Measurements from ENCODE around the gene VPS37B.

VPS37B gene

DNA sequence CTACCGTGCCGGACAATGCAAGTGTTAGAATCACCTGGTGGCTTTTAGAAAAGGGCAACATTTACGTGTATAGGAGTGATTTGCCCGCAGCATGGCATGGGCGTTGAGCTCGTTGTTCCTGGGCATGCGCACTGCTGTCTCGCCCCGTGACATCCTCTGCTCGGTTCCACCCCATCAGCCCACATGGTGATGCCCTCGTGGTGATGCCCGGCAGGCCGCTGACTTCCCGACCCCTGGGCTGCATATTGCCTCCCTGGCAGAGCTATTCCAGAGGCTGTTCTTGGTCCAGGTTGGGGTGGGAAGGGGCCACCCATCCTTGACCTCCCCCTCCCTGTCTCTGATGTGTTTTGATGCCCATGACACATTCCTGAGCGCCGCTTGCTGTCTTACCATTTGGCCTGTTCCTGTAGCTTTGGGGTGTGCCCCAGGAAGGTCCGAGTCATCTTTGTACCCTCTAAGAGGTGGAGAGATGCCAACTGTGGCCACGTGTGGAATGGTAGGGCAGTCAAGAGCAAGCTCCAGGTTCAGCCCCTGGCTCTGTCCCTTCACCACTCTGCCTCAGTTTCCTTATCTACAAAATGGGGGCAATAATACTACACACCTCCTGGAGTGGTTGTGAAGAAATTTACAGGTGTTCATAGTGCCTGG is 55.9 kb downstream of the VPS37B start:
- no peak for DNase-seq (ENCODE audit: low read depth)

GRCh38 chr12:122838841-122839240 is 57.1 kb downstream of the VPS37B start:
- no peak for DNase-seq (ENCODE audit: low read depth)

- DNase-seq (ENCODE audit: low read depth): no peak
Observed at GRCh38 chr12:122837306-122838265, 58.3 kb downstream of the VPS37B start.

- no peak for DNase-seq (ENCODE audit: low read depth)
Observed at GRCh38 chr12:122836027-122836921, 59.6 kb downstream of the VPS37B start.

DNA sequence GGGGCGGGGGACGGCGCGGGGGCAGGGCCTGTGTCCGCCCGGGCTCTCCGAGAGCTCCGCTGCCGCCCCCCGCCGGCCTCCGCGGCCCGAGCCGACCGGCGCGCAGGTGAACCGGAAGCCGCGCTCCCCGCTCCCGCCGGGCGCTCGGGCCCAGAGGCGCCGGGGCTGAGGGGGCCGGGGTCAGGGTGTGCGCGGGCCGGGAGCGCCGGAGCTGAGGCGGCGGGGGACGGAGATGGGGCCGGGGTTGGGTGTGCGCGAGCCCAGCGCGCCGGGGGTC is 60.2 kb downstream of the VPS37B start:
- DNase-seq (ENCODE audit: low read depth): no peak

GRCh38 chr12:122834921-122835749 is 60.8 kb downstream of the VPS37B start, which contains the start of gene HIP1R:
HIP1R (plus strand) TSS chr12:122835457; CDS start chr12:122835551, 94 bp downstream.
- no peak for DNase-seq (ENCODE audit: low read depth)

- DNase-seq (ENCODE audit: low read depth): no peak
Observed at GRCh38 chr12:122834104-122834920, 61.6 kb downstream of the VPS37B start.

DNA sequence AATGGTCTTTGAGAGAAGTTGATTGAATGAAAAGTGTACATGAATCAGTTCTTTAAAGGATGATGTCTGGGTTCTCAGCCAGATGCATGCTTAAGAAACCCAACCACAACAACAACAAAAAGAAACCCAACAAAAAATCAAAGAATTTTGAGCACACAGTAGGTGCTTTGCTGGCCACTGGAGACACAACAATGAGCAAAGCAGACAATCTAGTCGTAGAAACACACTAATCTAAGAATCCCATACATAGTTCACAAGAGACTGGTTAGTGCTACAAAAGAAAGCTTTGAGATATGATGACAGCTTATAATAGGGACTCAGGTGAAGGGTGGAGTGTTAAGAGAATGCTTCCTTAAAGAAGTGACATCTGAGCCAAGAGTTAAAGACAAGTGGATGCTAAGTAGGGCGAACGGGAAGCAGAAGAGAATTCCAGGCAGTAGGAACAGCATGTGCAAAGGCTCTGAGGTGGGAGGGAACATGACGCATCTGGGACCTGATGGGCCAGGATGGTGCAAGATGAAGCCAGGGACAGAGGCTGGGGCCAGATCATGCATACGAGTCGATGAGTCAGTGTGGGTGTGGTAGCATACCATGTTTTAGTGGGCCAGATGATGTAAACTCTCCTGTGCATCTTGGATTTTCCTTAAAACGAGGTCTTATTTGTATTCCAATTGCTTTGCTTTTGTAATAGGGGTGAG is 65.3 kb downstream of the VPS37B start:
- DNase-seq (ENCODE audit: low read depth): no peak

DNA sequence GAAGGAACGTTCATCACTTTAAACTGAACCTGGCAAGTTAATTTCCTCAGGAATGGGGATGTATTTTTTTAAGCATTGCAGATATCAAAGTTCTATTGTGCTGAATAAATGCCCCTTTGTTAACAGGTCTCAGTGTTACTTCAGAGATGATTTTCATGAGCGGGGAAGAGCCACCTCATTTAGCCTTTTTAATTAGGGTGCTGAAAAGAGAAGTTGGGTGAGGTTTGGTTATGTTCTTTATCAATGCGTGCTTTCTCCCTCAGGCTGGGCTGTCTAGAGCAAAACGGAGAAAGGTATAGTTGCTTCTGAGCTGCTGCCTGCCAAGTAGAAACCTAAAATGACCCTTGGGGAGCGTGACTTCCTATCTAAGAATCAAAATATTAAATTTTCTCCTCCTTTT is 68.7 kb downstream of the VPS37B start:
- DNase-seq (ENCODE audit: low read depth): no peak

- DNase-seq (ENCODE audit: low read depth): no peak
Observed at GRCh38 chr12:122825773-122826724, 69.9 kb downstream of the VPS37B start.

DNA sequence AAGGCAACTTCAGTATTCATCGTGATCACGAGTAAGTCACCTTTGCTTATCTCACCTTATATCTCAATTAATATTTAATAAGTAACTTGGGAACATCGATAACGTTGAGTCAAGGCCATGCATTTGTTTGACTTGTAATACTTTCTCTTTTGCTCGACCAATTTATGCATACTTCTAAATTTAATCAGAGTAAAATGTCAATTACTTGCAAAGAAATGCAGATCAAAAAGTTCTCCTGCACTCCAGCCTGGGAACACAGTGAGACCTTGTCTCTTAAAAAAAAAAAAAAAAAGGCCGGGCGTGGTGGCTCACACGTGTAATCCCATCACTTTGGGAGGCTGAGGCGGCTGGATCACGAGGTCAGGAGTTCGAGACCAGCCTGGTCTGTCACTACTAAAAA is 72.5 kb downstream of the VPS37B start:
- DNase-seq (ENCODE audit: low read depth): no peak

GRCh38 chr12:122820838-122821271 is 75.1 kb downstream of the VPS37B start:
- DNase-seq (ENCODE audit: low read depth): no peak

DNA sequence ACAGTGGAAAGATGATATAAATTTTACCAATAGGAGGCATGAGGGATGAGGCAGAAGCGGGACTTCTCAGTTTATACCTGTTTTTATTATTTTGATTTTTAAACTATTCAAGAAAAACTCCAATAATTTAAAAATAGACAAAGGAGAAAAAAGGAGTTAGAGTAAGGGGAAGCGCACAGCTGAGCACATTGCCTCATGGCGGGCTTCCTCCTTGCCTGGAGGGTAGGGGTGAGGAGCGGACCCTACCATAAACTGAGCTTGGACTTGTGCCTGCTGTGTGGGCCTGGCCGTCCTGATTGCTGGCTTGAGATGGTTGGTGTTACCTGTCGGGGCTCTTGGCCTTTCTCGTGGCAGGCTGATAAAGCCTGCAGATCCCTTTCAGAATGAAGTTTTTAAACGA is 75.8 kb downstream of the VPS37B start:
- no peak for DNase-seq (ENCODE audit: low read depth)

DNA sequence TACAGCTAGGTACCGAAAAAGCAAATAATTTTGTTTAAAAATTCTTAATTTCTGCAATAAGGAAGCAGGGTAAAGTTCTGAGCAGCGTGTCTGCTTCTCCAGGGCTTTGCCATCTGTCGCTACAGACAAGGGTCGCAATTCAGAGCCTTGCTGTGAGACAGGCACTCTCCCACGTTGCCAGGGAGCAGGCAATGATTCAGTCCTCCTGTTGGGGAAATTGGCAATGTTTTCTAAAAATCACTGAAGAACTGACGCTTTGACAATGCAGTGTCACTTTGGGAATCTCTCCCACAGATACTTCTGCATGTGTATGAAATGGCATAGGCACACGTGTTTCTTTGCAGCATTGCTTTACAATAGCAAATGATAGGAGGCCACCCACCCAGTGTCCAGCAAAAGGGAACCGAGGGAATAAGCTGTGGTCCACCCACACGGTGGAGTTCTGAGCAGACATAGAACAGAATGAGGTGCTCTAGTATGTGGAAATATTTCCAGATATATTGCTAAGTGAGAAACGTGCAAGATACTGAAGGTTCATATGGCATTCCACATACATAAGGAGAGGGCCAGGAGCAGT is 76.6 kb downstream of the VPS37B start:
- no peak for DNase-seq (ENCODE audit: low read depth)

Measured in GM04503 (cell line).